ENCODE data around the gene PAWR. TPM values are rescaled to one million over a fixed set of nuclear protein-coding genes. Genes with fewer than 3 reads are reported as not detected.
"Not testable (repeated sequence)": the region's sequence is repeated elsewhere in the genome, so short reads cannot be mapped to it uniquely, and the experiment has no call there.

Gene PAWR
- total and polyA plus RNA-seq, 2 donors from 2014 or later = 30.7 to 69.2 TPM

- no peaks in the 10 kb centered on the region for H3K27me3 ChIP-seq (ENCODE audit: control insufficient read depth, insufficient read depth, low read length)
- H3K9ac ChIP-seq (ENCODE audit: low read length in 3 of 3) = peak overlapping the region in 2 of 3 donors; percentile 27 to 51
- peaks cover 0 to 15% (median 0%) of the 10 kb centered on the region in 3 donors for H3K4me1 ChIP-seq (ENCODE audit: control insufficient read depth in 2 of 3, insufficient read depth in 2 of 3, low read depth in 1 of 3, low read length in 3 of 3)
- peak overlapping the region; percentile 76 to 95 (median 94) for H3K4me3 ChIP-seq (ENCODE audit: low read length in 3 of 3)
- no peaks in the 10 kb centered on the region for H3K36me3 ChIP-seq (ENCODE audit: control insufficient read depth in 2 of 3, insufficient read depth in 3 of 3, low read length in 3 of 3)
- no peak for TF ChIP-seq CTCF (IDR thresholded peaks at IDR 0.05; ENCODE audit: borderline replicate concordance, extremely low read depth, insufficient read depth)
- DNase-seq (peak in 2 of 5 donors; percentile 31 to 36), FAIRE-seq (no peak)
- intact Hi-C loops (cut with DNase I) = no loop called here
- peak overlapping the region; percentile 8 to 28 for H3K27ac ChIP-seq (ENCODE audit: low read depth in 2 of 2, low read length in 2 of 2)
- H3K9me3 ChIP-seq (ENCODE audit: control insufficient read depth in 2 of 3, insufficient read depth in 1 of 3, low read length in 3 of 3) = no peaks in the 10 kb centered on the region
These were observed 3.0 kb downstream of the PAWR start for GRCh38 chr12:79687711-79688260.

GRCh38 chr12:79686171-79686570 is 4.6 kb downstream of the PAWR start:
- Histone ChIP-seq H3K4me1 (ENCODE audit: control insufficient read depth in 2 of 3, insufficient read depth in 2 of 3, low read depth in 1 of 3, low read length in 3 of 3) (peaks cover 0 to 25% (median 0%) of the 10 kb centered on the region in 3 donors), H3K4me3 (ENCODE audit: low read length in 3 of 3) (peak overlapping the region; percentile 6 to 95 (median 15)), H3K36me3 (ENCODE audit: control insufficient read depth in 2 of 3, insufficient read depth in 3 of 3, low read length in 3 of 3) (no peaks in the 10 kb centered on the region), H3K9ac (ENCODE audit: low read length in 3 of 3) (peak overlapping the region in 1 of 3 donors; percentile 14), H3K27me3 (ENCODE audit: control insufficient read depth, insufficient read depth, low read length) (no peaks in the 10 kb centered on the region), H3K9me3 (ENCODE audit: control insufficient read depth in 2 of 3, insufficient read depth in 1 of 3, low read length in 3 of 3) (no peaks in the 10 kb centered on the region), H3K27ac (ENCODE audit: low read depth in 2 of 2, low read length in 2 of 2) (no peak overlapping the region)
- no peak for TF ChIP-seq CTCF (IDR thresholded peaks at IDR 0.05; ENCODE audit: borderline replicate concordance, extremely low read depth, insufficient read depth)
- intact Hi-C loops (cut with DNase I) = no loop called here
- no peak for FAIRE-seq
- no peak for DNase-seq

GRCh38 chr12:79685068-79685467 is 5.7 kb downstream of the PAWR start:
- DNase-seq (no peak), FAIRE-seq (no peak)
- Histone ChIP-seq H3K9me3 (ENCODE audit: control insufficient read depth in 2 of 3, insufficient read depth in 1 of 3, low read length in 3 of 3) (no peaks in the 10 kb centered on the region), H3K27ac (ENCODE audit: low read depth in 2 of 2, low read length in 2 of 2) (no peak overlapping the region), H3K4me1 (ENCODE audit: control insufficient read depth in 2 of 3, insufficient read depth in 2 of 3, low read depth in 1 of 3, low read length in 3 of 3) (peaks cover 0 to 25% (median 0%) of the 10 kb centered on the region in 3 donors), H3K9ac (ENCODE audit: low read length in 3 of 3) (no peak overlapping the region), H3K27me3 (ENCODE audit: control insufficient read depth, insufficient read depth, low read length) (no peaks in the 10 kb centered on the region), H3K36me3 (ENCODE audit: control insufficient read depth in 2 of 3, insufficient read depth in 3 of 3, low read length in 3 of 3) (no peaks in the 10 kb centered on the region), H3K4me3 (ENCODE audit: low read length in 3 of 3) (no peak overlapping the region)
- TF ChIP-seq CTCF (IDR thresholded peaks at IDR 0.05; ENCODE audit: borderline replicate concordance, extremely low read depth, insufficient read depth) = no peak
- intact Hi-C loops (cut with DNase I) = no loop called here

GRCh38 chr12:79684338-79684737 is 6.4 kb downstream of the PAWR start:
- H3K27ac ChIP-seq (ENCODE audit: low read depth in 2 of 2, low read length in 2 of 2); DNase-seq; H3K9ac ChIP-seq (ENCODE audit: low read length in 3 of 3); H3K4me3 ChIP-seq (ENCODE audit: low read length in 3 of 3); H3K36me3 ChIP-seq (ENCODE audit: control insufficient read depth in 2 of 3, insufficient read depth in 3 of 3, low read length in 3 of 3); H3K9me3 ChIP-seq (ENCODE audit: control insufficient read depth in 2 of 3, insufficient read depth in 1 of 3, low read length in 3 of 3); H3K27me3 ChIP-seq (ENCODE audit: control insufficient read depth, insufficient read depth, low read length); intact Hi-C loops (cut with DNase I); FAIRE-seq: not testable (repeated sequence)
- H3K4me1 ChIP-seq (ENCODE audit: control insufficient read depth in 2 of 3, insufficient read depth in 2 of 3, low read depth in 1 of 3, low read length in 3 of 3) = peaks cover 0 to 28% (median 0%) of the 10 kb centered on the region in 3 donors

Data from kidney (tissue), 14 donors.